ENCODE results near the gene ADAMTS10. TPM values are rescaled to one million over a fixed set of nuclear protein-coding genes. Genes with fewer than 3 reads are reported as not detected.

Gene ADAMTS10
- total RNA-seq, 1 experiment from 2014 or later = 10.2 TPM

GRCh38 chr19:8573316-8573715, 37.2 kb downstream of the ADAMTS10 start:
- intact Hi-C loops (cut with micrococcal nuclease) = loop anchor here (10.0 kb wide), 1 partner anchor 309 kb away; no protein-coding TSS in a partner anchor
- no peak for ATAC-seq
- H4K20me1 ChIP-seq (ENCODE audit: insufficient read depth) = no peaks in the 10 kb centered on the region
- ChIA-PET CTCF (no interaction called here), RAD21 (ENCODE audit: low non-redundant PET in 1 of 2, low total read pairs in 2 of 2, uncharacterized antibody in 2 of 2, unreplicated experiment in 2 of 2) (no interaction called here), POLR2A (no interaction called here)
- H3K4me3 ChIP-seq (replicated peaks in 1 of 2; ENCODE audit: low read depth in 1 of 2, low read length in 2 of 2) = no peak overlapping the region
- no TSS peak for BruUV-seq (replicated peaks)
- no peak overlapping the region for H3K9ac ChIP-seq (ENCODE audit: low read length)
- H3K4me1 ChIP-seq (ENCODE audit: control insufficient read depth in 1 of 2, insufficient read depth in 2 of 2, low read length in 2 of 2) = peaks cover 18 to 33% of the 10 kb centered on the region in 2 experiments
- no peaks in the 10 kb centered on the region for H3K79me2 ChIP-seq (ENCODE audit: insufficient read depth, low read length)
- H3K9me3 ChIP-seq (ENCODE audit: control insufficient read depth in 1 of 2, insufficient read depth in 1 of 2, low read depth in 1 of 2, low read length in 2 of 2) = no peaks in the 10 kb centered on the region
- TF ChIP-seq CTCF (IDR thresholded peaks at IDR 0.05 in 2 of 3, conservative IDR thresholded peaks at IDR 0.05 in 1 of 3; ENCODE audit: borderline replicate concordance in 1 of 3, insufficient read depth in 1 of 3, low read depth in 2 of 3, low read length in 2 of 3) (no peak), CBX3 (IDR thresholded peaks at IDR 0.05; ENCODE audit: low read depth) (no peak), SIN3A (IDR thresholded peaks at IDR 0.05; ENCODE audit: low read depth) (no peak), JUND (IDR thresholded peaks at IDR 0.05) (no peak), EZH2 (IDR thresholded peaks at IDR 0.05) (no peak), POLR2A (IDR thresholded peaks at IDR 0.05; ENCODE audit: borderline replicate concordance, extremely low read depth, insufficient read depth, insufficient read length) (no peak), SP1 (IDR thresholded peaks at IDR 0.05; ENCODE audit: low read depth) (no peak), EGR1 (IDR thresholded peaks at IDR 0.05; ENCODE audit: low read depth) (no peak), FOSL1 (IDR thresholded peaks at IDR 0.05; ENCODE audit: low read depth) (no peak), EZH2phosphoT487 (IDR thresholded peaks at IDR 0.05; ENCODE audit: borderline replicate concordance) (no peak), ZBTB33 (IDR thresholded peaks at IDR 0.05; ENCODE audit: extremely low read depth, insufficient replicate concordance, low read length) (no peak), ATF3 (IDR thresholded peaks at IDR 0.05) (no peak), ELF1 (IDR thresholded peaks at IDR 0.05; ENCODE audit: borderline replicate concordance, low read depth) (no peak)
- no peaks in the 10 kb centered on the region for H3K27me3 ChIP-seq (ENCODE audit: insufficient read depth, low read length)
- H3K9me2 ChIP-seq (ENCODE audit: insufficient read depth) = no peaks in the 10 kb centered on the region
- H3K4me2 ChIP-seq (ENCODE audit: low read length) = no peak overlapping the region
- H2AFZ ChIP-seq (ENCODE audit: low read depth, low read length, poor library complexity, severe bottlenecking) = no peak overlapping the region
- no peak for DNase-seq (ENCODE audit: low read depth, low spot score)
- H3K27ac ChIP-seq (ENCODE audit: low read depth, low read length) = no peak overlapping the region
- no peaks in the 10 kb centered on the region for H3K36me3 ChIP-seq (ENCODE audit: control insufficient read depth in 1 of 2, insufficient read depth in 2 of 2, low read length in 2 of 2)
